RPMI8226 (cell line): ENCODE measurements around the gene CHDH.

Source experiments
- DNase-seq: peaks from one replicate; pipeline ENCODE4 v3.0.0-alpha.2; 2015

The CHDH gene

GRCh38 chr3:53823026-53823955 is 22.9 kb downstream of the CHDH start:
- DNase-seq, result no peak

- DNase-seq, result no peak
Measured at GRCh38 chr3:53822331-53822741, 23.9 kb downstream of the CHDH start.

- no peak for DNase-seq
Measured at GRCh38 chr3:53821631-53822121, 24.5 kb downstream of the CHDH start.

GRCh38 chr3:53820756-53821580 is 25.3 kb downstream of the CHDH start:
- no peak for DNase-seq

GRCh38 chr3:53820084-53820483 is 26.1 kb downstream of the CHDH start:
- no peak for DNase-seq

GRCh38 chr3:53819163-53819868 is 26.9 kb downstream of the CHDH start:
- DNase-seq, result no peak

GRCh38 chr3:53818221-53819162 is 27.7 kb downstream of the CHDH start:
- DNase-seq, result no peak

GRCh38 chr3:53817809-53818208 is 28.4 kb downstream of the CHDH start:
- DNase-seq, result no peak

GRCh38 chr3:53817211-53817610 is 29.0 kb downstream of the CHDH start:
- no peak for DNase-seq

GRCh38 chr3:53816425-53816824 is 29.8 kb downstream of the CHDH start:
- DNase-seq, result no peak

- DNase-seq, result no peak
Measured at GRCh38 chr3:53815651-53816050, 30.6 kb downstream of the CHDH start.

- DNase-seq, result no peak
Measured at GRCh38 chr3:53815067-53815466, 31.2 kb downstream of the CHDH start.

- DNase-seq, result no peak
Measured at GRCh38 chr3:53813876-53814275, 32.3 kb downstream of the CHDH start.

GRCh38 chr3:53813229-53813628 is 33.0 kb downstream of the CHDH start:
- DNase-seq, result no peak

- DNase-seq, result no peak
Measured at GRCh38 chr3:53812434-53812833, 33.8 kb downstream of the CHDH start.

- DNase-seq, result no peak
Measured at GRCh38 chr3:53811143-53811927, 34.9 kb downstream of the CHDH start.

- DNase-seq, result no peak
Measured at GRCh38 chr3:53809764-53810400, 36.3 kb downstream of the CHDH start.

- no peak for DNase-seq
Measured at GRCh38 chr3:53809267-53809666, 37.0 kb downstream of the CHDH start.

GRCh38 chr3:53808496-53808895 is 37.7 kb downstream of the CHDH start:
- no peak for DNase-seq

- DNase-seq, result no peak
Measured at GRCh38 chr3:53807117-53807810, 39.0 kb downstream of the CHDH start.
